ENCODE results near the gene ARMH1.
"Not testable (repeated sequence)": the region's sequence is repeated elsewhere in the genome, so short reads cannot be mapped to it uniquely, and the experiment has no call there.

Gene ARMH1

GRCh38 chr1:44689447-44689765, 14.9 kb downstream of the ARMH1 start:
- Mint-ChIP-seq H3K27me3 (no peaks in the 10 kb centered on the region), H3K36me3 (no peaks in the 10 kb centered on the region), H3K4me3 (no peak overlapping the region), H3K9me3 (ENCODE audit: low read depth) (no peaks in the 10 kb centered on the region), H3K27ac (no peak overlapping the region), H3K4me1 (ENCODE audit: low read depth) (peaks cover 3% of the 10 kb centered on the region)

GRCh38 chr1:44693159-44693558, 18.6 kb downstream of the ARMH1 start:
- H3K9me3 Mint-ChIP-seq (ENCODE audit: low read depth), result no peaks in the 10 kb centered on the region
- H3K36me3 Mint-ChIP-seq, result no peaks in the 10 kb centered on the region
- no peaks in the 10 kb centered on the region for H3K27me3 Mint-ChIP-seq
- H3K27ac Mint-ChIP-seq, result no peak overlapping the region
- no peak overlapping the region for H3K4me3 Mint-ChIP-seq
- H3K4me1 Mint-ChIP-seq (ENCODE audit: low read depth), result peaks cover 24% of the 10 kb centered on the region

- Mint-ChIP-seq H3K27ac (no peak overlapping the region), H3K4me3 (no peak overlapping the region), H3K9me3 (ENCODE audit: low read depth) (no peaks in the 10 kb centered on the region), H3K4me1 (ENCODE audit: low read depth) (peaks cover 24% of the 10 kb centered on the region), H3K27me3 (no peaks in the 10 kb centered on the region), H3K36me3 (no peaks in the 10 kb centered on the region)
Measured at GRCh38 chr1:44693900-44694299, 19.4 kb downstream of the ARMH1 start.

GRCh38 chr1:44694863-44695478, 20.5 kb downstream of the ARMH1 start:
- Mint-ChIP-seq H3K27ac (no peak overlapping the region), H3K4me1 (ENCODE audit: low read depth) (peaks cover 24% of the 10 kb centered on the region), H3K4me3 (no peak overlapping the region), H3K9me3 (ENCODE audit: low read depth) (no peaks in the 10 kb centered on the region), H3K36me3 (no peaks in the 10 kb centered on the region), H3K27me3 (no peaks in the 10 kb centered on the region)

GRCh38 chr1:44695671-44696070, 21.2 kb downstream of the ARMH1 start:
- Mint-ChIP-seq H3K9me3 (ENCODE audit: low read depth) (no peaks in the 10 kb centered on the region), H3K36me3 (no peaks in the 10 kb centered on the region), H3K4me1 (ENCODE audit: low read depth) (peaks cover 24% of the 10 kb centered on the region), H3K27ac (no peak overlapping the region), H3K4me3 (no peak overlapping the region), H3K27me3 (no peaks in the 10 kb centered on the region)

- no peak overlapping the region for H3K27ac Mint-ChIP-seq
- H3K27me3 Mint-ChIP-seq, result no peaks in the 10 kb centered on the region
- peaks cover 24% of the 10 kb centered on the region for H3K4me1 Mint-ChIP-seq (ENCODE audit: low read depth)
- no peak overlapping the region for H3K4me3 Mint-ChIP-seq
- peaks cover 1% of the 10 kb centered on the region for H3K36me3 Mint-ChIP-seq
- H3K9me3 Mint-ChIP-seq (ENCODE audit: low read depth), result no peaks in the 10 kb centered on the region
Measured at GRCh38 chr1:44696101-44696500, 21.6 kb downstream of the ARMH1 start.

GRCh38 chr1:44696789-44697345, 22.4 kb downstream of the ARMH1 start:
- Mint-ChIP-seq H3K36me3 (peaks cover 2% of the 10 kb centered on the region), H3K27ac (peak overlapping the region; percentile 92), H3K9me3 (ENCODE audit: low read depth) (no peaks in the 10 kb centered on the region), H3K4me3 (peak overlapping the region; percentile 55), H3K4me1 (ENCODE audit: low read depth) (peaks cover 24% of the 10 kb centered on the region), H3K27me3 (no peaks in the 10 kb centered on the region)

GRCh38 chr1:44698138-44698537, 23.6 kb downstream of the ARMH1 start:
- Mint-ChIP-seq H3K4me3 (no peak overlapping the region), H3K9me3 (ENCODE audit: low read depth) (no peaks in the 10 kb centered on the region), H3K27me3 (no peaks in the 10 kb centered on the region), H3K36me3 (peaks cover 2% of the 10 kb centered on the region), H3K4me1 (ENCODE audit: low read depth) (peaks cover 23% of the 10 kb centered on the region), H3K27ac (no peak overlapping the region)

- H3K9me3 Mint-ChIP-seq (ENCODE audit: low read depth); H3K36me3 Mint-ChIP-seq; H3K4me3 Mint-ChIP-seq; H3K27ac Mint-ChIP-seq; H3K27me3 Mint-ChIP-seq: not testable (repeated sequence)
- peaks cover 21% of the 10 kb centered on the region for H3K4me1 Mint-ChIP-seq (ENCODE audit: low read depth)
Measured at GRCh38 chr1:44699375-44699774, 24.9 kb downstream of the ARMH1 start.

GRCh38 chr1:44700573-44700972, 26.1 kb downstream of the ARMH1 start:
- H3K27me3 Mint-ChIP-seq, result no peaks in the 10 kb centered on the region
- H3K9me3 Mint-ChIP-seq (ENCODE audit: low read depth), result no peaks in the 10 kb centered on the region
- peaks cover 19% of the 10 kb centered on the region for H3K4me1 Mint-ChIP-seq (ENCODE audit: low read depth)
- H3K27ac Mint-ChIP-seq, result no peak overlapping the region
- H3K4me3 Mint-ChIP-seq, result no peak overlapping the region
- H3K36me3 Mint-ChIP-seq, result peaks cover 2% of the 10 kb centered on the region

GRCh38 chr1:44701141-44701573, 26.6 kb downstream of the ARMH1 start:
- H3K27ac Mint-ChIP-seq, result no peak overlapping the region
- peaks cover 2% of the 10 kb centered on the region for H3K36me3 Mint-ChIP-seq
- no peaks in the 10 kb centered on the region for H3K9me3 Mint-ChIP-seq (ENCODE audit: low read depth)
- no peak overlapping the region for H3K4me3 Mint-ChIP-seq
- no peaks in the 10 kb centered on the region for H3K27me3 Mint-ChIP-seq
- peaks cover 15% of the 10 kb centered on the region for H3K4me1 Mint-ChIP-seq (ENCODE audit: low read depth)

- H3K4me1 Mint-ChIP-seq (ENCODE audit: low read depth), result peaks cover 9% of the 10 kb centered on the region
- no peak overlapping the region for H3K27ac Mint-ChIP-seq
- no peaks in the 10 kb centered on the region for H3K27me3 Mint-ChIP-seq
- no peaks in the 10 kb centered on the region for H3K9me3 Mint-ChIP-seq (ENCODE audit: low read depth)
- peaks cover 2% of the 10 kb centered on the region for H3K36me3 Mint-ChIP-seq
- H3K4me3 Mint-ChIP-seq, result no peak overlapping the region
Measured at GRCh38 chr1:44705470-44705869, 31.0 kb downstream of the ARMH1 start.

GRCh38 chr1:44705938-44706337, 31.4 kb downstream of the ARMH1 start:
- Mint-ChIP-seq H3K27ac (no peak overlapping the region), H3K9me3 (ENCODE audit: low read depth) (no peaks in the 10 kb centered on the region), H3K27me3 (no peaks in the 10 kb centered on the region), H3K36me3 (peaks cover 2% of the 10 kb centered on the region), H3K4me3 (no peak overlapping the region), H3K4me1 (ENCODE audit: low read depth) (peaks cover 9% of the 10 kb centered on the region)

GRCh38 chr1:44707112-44707881, 32.8 kb downstream of the ARMH1 start:
- no peaks in the 10 kb centered on the region for H3K27me3 Mint-ChIP-seq
- no peak overlapping the region for H3K4me3 Mint-ChIP-seq
- no peaks in the 10 kb centered on the region for H3K9me3 Mint-ChIP-seq (ENCODE audit: low read depth)
- no peaks in the 10 kb centered on the region for H3K36me3 Mint-ChIP-seq
- H3K4me1 Mint-ChIP-seq (ENCODE audit: low read depth), result peaks cover 9% of the 10 kb centered on the region
- H3K27ac Mint-ChIP-seq, result no peak overlapping the region

- Mint-ChIP-seq H3K4me3 (peak overlapping the region; percentile 67), H3K27me3 (no peaks in the 10 kb centered on the region), H3K4me1 (ENCODE audit: low read depth) (peaks cover 9% of the 10 kb centered on the region), H3K27ac (peak overlapping the region; percentile 50), H3K36me3 (no peaks in the 10 kb centered on the region), H3K9me3 (ENCODE audit: low read depth) (no peaks in the 10 kb centered on the region)
Measured at GRCh38 chr1:44707959-44708831, 33.7 kb downstream of the ARMH1 start.
